CD4-positive, alpha-beta T cell treated with Interleukin-12 subunit alpha and Interleukin-12 subunit beta, for 1 hour (primary cell): ENCODE results near the gene FMNL3.
"Not testable (repeated sequence)": the region's sequence is repeated elsewhere in the genome, so short reads cannot be mapped to it uniquely, and the experiment has no call there.

Experiments used
- DNase-seq: peaks from one replicate; pipeline ENCODE4 v3.0.0-alpha.2; 2020

FMNL3 gene

GRCh38 chr12:49631336-49631907 lies 75.8 kb downstream of the FMNL3 start:
- DNase-seq = no peak

GRCh38 chr12:49627752-49628360 lies 79.3 kb downstream of the FMNL3 start:
- DNase-seq = no peak

GRCh38 chr12:49626836-49627235 lies 80.4 kb downstream of the FMNL3 start:
- DNase-seq = no peak

GRCh38 chr12:49626169-49626835 lies 80.9 kb downstream of the FMNL3 start:
- peak; percentile 34 for DNase-seq

GRCh38 chr12:49624921-49625577 lies 82.2 kb downstream of the FMNL3 start:
- no peak for DNase-seq

GRCh38 chr12:49623142-49623904 lies 83.9 kb downstream of the FMNL3 start, which contains the start of gene PRPF40B:
Gene PRPF40B, plus strand, starts transcription at chr12:49623561. Its CDS starts 30 bp downstream, at chr12:49623591.
- DNase-seq = peak; percentile 89

GRCh38 chr12:49622501-49623141 lies 84.6 kb downstream of the FMNL3 start:
- DNase-seq = peak; percentile 75

GRCh38 chr12:49621651-49622500 lies 85.3 kb downstream of the FMNL3 start:
- DNase-seq = no peak

- no peak for DNase-seq
These were observed 87.9 kb downstream of the FMNL3 start for GRCh38 chr12:49619286-49619685.

- DNase-seq = no peak
These were observed 88.6 kb downstream of the FMNL3 start for GRCh38 chr12:49618576-49618975.

GRCh38 chr12:49616533-49617219 lies 90.5 kb downstream of the FMNL3 start:
- no peak for DNase-seq

GRCh38 chr12:49615725-49616124 lies 91.5 kb downstream of the FMNL3 start:
- DNase-seq = no peak

GRCh38 chr12:49612210-49612609 lies 95.0 kb downstream of the FMNL3 start:
- no peak for DNase-seq

- DNase-seq = not testable (repeated sequence)
These were observed 96.4 kb downstream of the FMNL3 start for GRCh38 chr12:49610785-49611184.

GRCh38 chr12:49609875-49610154 lies 97.4 kb downstream of the FMNL3 start:
- no peak for DNase-seq

- no peak for DNase-seq
These were observed 97.9 kb downstream of the FMNL3 start for GRCh38 chr12:49609059-49609874.

GRCh38 chr12:49605539-49605938 lies 101.7 kb downstream of the FMNL3 start, which contains the start of gene FAM186B:
Gene FAM186B, minus strand, starts transcription at chr12:49605639. Its CDS starts 162 bp downstream, at chr12:49605477.
- DNase-seq = not testable (repeated sequence)

GRCh38 chr12:49604856-49605255 lies 102.3 kb downstream of the FMNL3 start:
- no peak for DNase-seq

- DNase-seq = no peak
These were observed 103.5 kb downstream of the FMNL3 start for GRCh38 chr12:49603721-49604120.

- no peak for DNase-seq
These were observed 107.2 kb downstream of the FMNL3 start for GRCh38 chr12:49599961-49600360.
